GM21786 (cell line): ENCODE data around the gene KMT2B.
A peak's percentile ranks its signal among the peaks of the same experiment; 100 is the strongest.
"Not testable (repeated sequence)": the region's sequence is repeated elsewhere in the genome, so short reads cannot be mapped to it uniquely, and the experiment has no call there.

Experiments
- ATAC-seq: cut with Tn5 transposase; IDR thresholded peaks from one replicate; pipeline ENCODE4 v1.9.1; 2021; ENCODE audit not compliant: unreplicated experiment

Gene KMT2B

DNA sequence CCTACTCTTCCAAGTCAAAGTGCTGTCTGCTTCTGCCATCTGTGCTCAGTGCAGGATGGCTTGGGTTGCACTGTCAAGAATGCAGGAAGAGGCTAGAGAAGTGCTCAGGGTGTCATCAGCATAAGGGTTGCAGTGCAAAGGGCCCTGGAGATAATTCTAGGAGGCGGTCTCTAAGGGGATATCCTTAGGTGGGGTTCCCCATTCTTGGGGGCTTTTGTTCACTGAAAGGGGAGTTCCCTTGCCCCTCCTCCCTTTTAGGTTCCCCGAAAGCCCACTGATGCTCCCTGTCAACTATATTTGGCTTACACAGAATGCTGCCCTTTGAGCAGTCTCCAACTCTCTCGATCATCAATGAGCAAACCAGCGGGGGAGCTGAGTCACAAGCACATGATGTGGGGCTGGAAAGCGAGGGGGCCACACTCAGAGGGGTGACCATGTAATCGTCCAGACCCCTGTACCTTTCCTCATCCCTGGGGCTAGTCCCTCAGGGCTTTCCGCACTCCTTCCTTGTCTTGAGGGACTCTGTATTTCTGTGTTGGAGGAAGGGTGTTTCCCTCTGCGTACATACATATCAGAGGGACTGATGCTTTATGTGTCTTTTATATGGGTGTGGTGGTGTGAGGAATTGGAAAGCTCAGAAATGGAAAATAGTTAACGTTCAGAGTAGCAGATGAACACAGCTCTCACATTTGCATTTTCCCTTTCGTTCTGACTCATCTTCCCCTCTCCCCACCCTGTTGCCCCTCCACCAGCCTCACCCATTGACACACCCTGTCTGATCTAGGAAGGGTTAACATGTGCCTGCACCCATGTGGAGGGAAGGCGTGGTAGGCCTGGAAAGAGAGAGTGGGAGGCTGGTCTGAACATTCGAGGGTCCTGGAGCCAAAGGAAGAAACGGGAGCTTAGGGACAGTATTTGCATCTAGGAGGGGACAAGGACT is 6.7 kb upstream of the KMT2B start:
- peak; percentile 41 for ATAC-seq

DNA sequence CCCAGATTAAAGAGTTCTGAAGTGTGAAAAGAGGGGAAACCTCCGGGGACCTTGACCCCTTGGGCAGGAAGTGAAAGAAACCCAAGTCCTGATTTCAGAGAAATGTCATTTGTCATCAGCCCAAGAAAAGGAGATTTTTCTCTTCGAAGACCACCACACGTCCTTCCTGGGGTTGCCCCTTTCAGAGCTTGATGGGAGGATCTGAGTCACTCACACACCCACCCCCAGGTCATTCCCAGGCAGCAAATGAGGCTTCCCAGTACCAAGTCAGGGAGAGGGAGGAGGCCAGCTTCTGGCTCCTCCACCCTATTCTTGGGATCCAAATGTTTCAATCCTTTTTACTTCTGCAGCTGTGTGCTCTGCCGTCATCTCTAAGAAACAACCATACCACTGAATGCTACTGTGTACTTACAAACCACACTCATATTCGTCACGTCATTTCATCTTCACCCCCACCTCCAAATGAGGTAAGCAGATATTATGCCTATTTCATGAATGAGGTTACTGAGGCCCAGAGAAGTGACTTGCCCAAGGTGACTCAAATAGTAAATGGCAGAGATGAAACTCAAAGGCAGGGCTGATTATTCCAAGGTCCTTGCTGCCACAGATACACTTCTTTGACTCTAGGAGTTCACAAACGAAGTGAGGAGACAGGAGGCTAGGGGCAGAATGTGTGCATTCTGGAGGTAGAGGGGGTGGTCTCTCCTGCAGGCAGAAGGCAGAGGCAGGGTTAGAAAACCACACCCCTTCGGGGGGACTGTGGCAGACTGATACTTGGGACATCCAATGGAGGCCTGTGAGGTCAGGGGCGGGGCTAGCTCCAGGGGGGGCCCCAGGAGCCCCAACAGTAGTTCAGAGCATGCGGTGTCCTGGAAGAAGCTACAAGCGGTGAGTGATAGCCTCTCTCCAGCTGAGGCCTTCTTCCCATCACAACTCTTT is 5.0 kb upstream of the KMT2B start:
- no peak for ATAC-seq

DNA sequence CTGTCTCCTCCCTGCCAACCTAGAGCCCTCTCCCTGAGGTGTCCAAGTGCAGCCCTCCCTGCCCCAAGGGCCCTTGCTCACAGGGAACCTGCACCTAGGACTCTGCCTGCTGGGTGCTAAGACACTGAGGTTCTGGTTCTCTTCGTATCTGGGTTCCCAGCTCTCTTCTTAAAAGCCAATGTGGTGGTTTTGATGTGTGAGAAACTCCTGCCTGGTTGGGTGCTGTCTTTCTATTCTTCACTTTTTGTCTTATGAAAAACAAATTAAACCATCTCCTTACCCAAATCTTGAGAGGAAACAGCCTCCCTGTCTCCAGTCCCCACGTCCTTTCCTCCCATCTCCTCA is 4.3 kb upstream of the KMT2B start:
- ATAC-seq: no peak

DNA sequence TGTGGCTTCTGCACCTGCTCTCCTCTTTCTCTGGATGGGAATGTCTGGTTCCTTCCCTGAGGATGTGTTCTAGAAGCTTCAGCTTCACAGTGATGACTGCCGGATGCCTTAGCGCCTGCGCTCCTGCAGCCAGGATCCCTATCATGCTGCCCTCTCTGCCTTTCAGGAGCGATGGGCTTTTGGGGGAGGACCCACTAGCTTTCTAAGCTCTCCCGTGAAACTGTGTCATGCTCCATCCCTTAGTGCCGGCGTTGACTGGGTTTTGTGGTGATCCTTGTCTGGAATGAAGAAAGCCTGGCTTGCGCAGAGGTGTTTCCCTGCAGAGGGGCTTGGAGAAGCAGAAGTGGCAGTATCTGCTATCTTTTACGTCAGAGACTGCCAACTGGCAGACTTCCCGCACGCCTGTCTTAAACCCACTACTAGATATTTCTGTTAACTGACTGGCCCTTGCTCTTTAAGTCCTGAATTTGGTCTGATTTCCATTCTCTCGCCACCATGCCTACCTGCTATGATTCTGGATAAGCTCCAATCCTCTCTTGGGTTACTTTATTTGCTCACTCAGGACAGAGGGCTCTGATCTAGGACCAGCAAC is 3.8 kb upstream of the KMT2B start:
- no peak for ATAC-seq

DNA sequence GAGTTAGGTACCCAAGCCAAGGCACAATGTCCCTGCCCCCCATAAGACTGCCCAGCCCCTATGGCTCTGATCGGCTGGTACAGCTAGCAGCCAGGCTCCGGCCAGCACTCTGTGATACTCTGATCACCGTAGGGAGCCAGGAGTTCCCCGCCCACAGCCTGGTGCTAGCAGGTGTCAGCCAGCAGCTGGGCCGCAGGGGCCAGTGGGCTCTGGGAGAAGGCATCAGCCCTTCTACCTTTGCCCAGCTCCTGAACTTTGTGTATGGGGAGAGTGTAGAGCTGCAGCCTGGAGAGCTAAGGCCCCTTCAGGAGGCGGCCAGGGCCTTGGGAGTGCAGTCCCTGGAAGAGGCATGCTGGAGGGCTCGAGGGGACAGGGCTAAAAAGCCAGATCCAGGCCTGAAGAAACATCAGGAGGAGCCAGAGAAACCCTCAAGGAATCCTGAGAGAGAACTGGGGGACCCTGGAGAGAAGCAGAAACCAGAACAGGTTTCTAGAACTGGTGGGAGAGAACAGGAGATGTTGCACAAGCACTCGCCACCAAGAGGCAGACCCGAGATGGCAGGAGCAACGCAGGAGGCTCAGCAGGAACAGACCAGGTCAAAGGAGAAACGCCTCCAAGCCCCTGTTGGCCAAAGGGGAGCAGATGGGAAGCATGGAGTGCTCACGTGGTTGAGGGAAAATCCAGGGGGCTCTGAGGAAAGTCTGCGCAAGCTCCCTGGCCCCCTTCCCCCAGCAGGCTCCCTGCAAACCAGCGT is 3.0 kb upstream of the KMT2B start:
- no peak for ATAC-seq

DNA sequence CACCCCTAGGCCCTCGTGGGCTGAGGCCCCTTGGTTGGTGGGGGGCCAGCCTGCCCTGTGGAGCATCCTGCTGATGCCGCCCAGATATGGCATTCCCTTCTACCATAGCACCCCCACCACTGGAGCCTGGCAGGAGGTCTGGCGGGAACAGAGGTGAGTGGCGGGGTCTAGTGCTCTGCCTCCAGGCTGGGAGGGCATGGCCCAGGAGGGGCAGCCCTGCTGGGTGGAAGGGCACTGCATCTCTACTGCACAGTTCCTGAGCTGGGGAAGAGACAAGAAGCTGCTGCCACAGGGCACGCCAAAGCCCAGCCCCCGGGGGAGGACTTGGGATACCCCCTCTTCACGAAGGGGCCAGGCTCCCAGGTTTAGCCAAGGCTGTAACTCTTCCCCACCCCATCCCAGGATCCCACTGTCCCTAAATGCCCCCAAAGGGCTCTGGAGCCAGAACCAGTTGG is 2.4 kb upstream of the KMT2B start:
- no peak for ATAC-seq

DNA sequence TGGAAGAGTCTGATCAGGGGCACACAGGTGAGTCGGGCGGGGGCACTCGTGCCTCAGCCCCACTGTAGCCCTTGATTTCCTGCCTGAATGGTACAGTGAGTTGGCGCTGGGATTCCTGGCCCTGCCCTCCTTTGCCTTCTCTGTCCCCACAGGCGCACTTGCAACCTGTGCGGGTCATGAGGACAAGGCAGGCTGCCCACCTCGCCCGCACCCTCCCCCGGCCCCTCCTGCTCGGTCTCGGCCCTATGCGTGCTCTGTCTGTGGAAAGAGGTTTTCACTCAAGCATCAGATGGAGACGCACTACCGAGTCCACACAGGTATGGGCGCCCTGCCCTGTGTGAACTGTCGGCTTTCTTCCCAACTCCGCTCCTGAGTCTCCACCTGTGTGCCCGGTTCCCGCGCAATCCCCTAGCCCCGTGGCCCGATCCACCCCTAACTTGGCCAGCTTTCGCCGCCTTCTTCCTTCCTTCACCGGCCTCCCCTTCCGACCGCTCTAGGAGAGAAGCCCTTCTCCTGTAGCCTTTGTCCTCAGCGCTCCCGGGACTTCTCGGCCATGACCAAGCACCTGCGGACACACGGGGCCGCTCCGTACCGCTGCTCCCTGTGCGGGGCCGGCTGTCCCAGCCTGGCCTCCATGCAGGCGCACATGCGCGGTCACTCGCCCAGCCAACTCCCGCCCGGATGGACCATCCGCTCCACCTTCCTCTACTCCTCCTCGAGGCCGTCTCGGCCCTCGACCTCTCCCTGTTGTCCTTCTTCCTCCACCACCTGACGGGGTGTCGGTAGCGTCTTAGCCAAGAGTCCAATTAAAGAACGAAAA is 1.6 kb upstream of the KMT2B start:
- no peak for ATAC-seq

DNA sequence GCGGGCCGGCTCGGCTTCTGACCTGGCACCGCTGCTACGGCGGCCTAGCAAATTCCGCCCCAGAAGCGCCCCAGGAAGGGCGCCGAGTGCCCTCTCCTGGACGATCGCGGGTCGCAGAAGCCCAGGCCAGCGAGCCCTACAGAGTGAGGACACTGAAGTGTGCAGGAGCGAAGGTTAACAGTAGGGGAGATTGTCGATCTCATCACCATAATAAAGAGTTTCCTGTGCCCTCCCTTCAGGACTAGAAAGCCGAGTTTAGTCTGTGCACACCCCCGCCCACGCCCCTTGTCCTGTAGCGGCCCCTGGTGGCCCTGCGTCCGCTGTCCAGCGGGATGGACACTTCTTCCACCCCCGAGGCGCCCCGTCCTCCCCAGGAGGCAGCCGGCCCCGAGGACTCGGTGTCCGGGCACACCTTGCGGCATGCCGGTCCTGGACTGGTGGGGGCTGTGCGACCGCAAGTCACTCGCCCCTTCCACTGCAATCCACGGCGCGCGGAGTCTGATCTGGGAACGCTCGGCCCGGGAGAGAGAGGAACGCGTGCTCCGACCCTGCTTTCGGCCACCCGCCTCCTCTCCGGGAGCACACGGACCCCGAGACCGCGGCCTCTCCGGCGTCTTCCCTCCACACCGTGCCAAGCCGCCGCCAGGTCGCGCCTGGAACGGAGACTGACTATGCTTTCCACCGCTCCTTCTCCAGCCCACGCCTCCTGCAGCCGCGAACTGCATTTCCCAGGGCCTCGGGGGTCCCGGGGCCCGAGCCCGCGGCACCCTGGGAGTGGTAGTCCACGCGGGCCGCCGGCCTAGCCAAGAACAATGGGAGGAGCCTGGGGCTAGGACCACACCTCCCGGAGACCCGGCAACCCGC is 770 bp upstream of the KMT2B start:
- peak; percentile 49 for ATAC-seq

DNA sequence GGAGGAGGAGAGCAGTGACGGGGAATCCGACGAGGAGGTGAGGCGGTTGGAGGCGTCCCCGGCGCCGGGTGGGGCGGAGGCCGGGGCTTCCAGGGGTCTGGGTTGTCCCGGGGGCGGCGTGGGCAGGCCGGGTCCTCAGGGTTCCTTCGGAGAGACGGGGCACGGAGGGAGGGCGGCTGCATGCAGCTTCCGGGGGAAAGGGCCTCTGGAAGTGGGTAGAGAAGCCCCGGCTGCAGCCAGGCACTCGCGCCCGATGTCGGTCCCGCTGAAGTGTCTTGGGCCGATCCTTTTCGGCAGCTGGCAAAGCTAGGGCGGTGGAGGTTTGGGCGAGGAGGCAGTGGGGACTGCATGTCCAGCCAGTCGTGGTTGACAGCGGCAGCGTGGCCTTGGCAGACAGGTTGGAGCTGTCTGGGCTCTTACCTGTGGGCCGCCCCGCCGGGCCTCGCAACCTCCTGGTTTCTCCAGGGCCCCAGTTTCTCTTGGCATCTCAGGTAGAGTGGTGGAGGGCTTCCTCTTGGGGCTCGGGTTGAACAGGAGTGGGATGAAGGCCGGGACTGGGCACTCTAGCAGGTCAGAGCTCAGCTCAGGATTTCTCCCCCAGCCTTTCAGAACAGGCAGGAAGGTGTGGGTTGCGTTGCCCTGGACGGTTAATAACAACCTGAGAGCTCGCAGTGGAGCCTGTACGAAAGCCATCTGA is 690 bp downstream of the KMT2B start:
- ATAC-seq: no peak

DNA sequence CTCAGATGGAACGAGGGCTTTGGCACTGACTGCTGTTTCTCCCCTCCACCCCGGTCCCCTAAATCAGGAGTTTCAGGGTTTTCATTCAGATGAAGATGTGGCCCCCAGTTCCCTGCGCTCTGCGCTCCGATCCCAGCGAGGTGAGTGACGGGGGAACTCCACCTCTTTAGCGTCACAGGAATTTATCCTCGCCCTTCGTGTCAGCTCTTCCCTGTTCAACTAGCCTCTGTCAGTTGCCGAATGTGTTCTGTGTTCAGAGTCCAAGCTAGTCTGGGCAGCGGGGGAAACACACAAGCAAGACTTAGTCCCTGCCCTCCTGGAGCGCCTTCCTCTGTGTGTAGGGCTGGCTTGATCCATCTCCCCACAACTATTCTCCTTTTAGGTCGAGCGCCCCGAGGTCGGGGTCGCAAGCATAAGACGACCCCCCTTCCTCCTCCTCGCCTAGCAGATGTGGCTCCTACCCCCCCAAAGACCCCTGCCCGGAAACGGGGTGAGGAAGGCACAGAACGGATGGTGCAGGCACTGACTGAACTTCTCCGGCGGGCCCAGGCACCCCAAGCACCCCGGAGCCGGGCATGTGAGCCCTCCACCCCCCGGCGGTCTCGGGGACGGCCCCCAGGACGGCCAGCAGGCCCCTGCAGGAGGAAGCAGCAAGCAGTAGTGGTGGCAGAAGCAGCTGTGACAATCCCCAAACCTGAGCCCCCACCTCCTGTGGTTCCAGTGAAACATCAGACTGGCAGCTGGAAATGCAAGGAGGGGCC is 1.8 kb downstream of the KMT2B start:
- ATAC-seq: no peak

DNA sequence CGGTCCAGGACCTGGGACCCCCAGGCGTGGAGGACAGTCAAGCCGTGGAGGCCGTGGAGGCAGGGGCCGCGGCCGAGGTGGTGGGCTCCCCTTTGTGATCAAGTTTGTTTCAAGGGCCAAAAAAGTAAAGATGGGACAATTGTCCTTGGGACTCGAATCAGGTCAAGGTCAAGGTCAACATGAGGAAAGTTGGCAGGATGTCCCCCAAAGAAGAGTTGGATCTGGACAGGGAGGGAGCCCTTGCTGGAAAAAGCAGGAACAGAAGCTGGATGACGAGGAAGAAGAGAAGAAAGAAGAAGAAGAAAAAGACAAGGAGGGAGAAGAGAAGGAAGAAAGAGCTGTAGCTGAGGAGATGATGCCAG is 2.3 kb downstream of the KMT2B start:
- ATAC-seq: no peak

DNA sequence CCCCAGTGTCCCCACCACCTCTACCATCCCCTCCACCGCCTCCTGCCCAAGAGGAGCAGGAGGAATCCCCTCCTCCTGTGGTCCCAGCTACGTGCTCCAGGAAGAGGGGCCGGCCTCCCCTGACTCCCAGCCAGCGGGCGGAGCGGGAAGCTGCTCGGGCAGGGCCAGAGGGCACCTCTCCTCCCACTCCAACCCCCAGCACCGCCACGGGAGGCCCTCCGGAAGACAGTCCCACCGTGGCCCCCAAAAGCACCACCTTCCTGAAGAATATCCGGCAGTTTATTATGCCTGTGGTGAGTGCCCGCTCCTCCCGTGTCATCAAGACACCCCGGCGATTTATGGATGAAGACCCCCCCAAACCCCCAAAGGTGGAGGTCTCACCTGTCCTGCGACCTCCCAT is 2.8 kb downstream of the KMT2B start:
- ATAC-seq: no peak

DNA sequence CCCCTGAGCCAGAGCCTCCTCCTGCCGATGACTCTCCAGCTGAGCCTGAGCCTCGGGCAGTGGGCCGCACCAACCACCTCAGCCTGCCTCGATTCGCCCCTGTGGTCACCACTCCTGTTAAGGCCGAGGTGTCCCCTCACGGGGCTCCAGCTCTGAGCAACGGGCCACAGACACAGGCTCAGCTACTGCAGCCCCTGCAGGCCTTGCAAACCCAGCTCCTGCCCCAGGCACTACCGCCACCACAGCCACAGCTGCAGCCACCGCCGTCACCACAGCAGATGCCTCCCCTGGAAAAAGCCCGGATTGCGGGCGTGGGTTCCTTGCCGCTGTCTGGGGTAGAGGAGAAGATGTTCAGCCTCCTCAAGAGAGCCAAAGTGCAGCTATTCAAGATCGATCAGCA is 3.6 kb downstream of the KMT2B start:
- ATAC-seq: no peak

DNA sequence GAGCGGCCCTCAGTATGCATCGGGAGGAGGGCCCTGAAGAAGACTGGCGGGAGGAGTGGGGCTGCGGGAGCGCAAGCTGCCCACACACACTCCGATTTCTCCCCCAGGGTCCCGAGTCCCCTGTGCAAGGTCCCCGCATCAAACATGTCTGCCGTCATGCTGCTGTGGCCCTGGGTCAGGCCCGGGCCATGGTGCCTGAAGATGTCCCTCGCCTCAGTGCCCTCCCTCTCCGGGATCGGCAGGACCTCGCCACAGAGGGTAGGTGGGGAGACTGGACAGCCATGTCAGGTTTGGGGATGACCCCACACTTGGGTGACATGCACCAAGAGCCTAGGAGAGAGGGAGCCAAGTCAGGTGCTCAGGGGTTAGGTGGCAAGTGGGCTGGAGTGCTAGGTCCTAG is 4.7 kb downstream of the KMT2B start:
- ATAC-seq: no peak

DNA sequence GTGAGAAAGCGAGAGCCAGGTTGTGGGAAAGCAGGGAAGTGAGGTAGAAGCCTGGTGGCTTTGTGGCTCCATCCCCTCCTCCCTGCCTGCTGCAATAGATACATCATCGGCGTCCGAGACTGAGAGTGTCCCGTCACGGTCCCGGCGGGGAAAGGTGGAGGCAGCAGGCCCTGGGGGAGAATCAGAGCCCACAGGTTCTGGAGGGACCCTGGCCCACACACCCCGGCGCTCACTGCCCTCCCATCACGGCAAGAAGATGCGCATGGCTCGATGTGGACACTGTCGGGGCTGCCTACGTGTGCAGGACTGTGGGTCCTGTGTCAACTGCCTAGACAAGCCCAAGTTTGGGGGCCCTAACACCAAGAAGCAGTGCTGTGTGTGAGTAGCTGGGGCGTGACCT is 5.1 kb downstream of the KMT2B start:
- ATAC-seq: no peak

DNA sequence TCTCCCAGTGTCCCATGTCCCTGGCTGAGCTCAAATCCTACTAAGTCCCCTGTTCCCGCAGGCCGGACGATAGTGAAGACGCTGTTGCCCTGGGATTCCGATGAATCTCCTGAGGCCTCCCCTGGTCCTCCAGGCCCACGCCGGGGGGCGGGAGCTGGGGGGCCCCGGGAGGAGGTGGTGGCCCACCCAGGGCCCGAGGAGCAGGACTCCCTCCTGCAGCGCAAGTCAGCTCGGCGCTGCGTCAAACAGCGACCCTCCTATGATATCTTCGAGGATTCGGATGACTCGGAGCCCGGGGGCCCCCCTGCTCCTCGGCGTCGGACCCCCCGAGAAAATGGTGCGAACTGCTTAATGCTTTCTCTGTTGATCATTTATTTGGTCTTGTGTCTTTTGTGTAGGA is 5.9 kb downstream of the KMT2B start:
- no peak for ATAC-seq

DNA sequence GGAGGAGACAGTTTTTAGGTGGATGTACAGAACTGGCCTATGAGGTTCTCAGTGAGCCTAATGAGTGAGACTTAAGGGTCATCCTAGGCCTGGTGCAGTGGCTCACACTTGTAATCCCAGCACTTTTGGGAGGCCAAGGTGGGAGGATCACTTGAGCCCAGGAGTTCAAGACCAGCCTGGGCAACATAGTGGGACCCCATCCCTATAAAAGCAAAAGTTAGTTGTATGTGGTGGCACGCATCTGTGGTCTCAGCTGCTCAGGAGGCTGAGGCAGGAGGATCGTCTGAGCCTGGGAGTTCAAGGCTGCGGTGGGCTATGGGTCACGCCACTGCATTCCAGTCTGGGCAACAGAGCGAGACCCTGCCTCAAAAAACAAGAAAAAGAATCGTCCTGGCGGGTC is 6.3 kb downstream of the KMT2B start:
- not testable (repeated sequence) for ATAC-seq

DNA sequence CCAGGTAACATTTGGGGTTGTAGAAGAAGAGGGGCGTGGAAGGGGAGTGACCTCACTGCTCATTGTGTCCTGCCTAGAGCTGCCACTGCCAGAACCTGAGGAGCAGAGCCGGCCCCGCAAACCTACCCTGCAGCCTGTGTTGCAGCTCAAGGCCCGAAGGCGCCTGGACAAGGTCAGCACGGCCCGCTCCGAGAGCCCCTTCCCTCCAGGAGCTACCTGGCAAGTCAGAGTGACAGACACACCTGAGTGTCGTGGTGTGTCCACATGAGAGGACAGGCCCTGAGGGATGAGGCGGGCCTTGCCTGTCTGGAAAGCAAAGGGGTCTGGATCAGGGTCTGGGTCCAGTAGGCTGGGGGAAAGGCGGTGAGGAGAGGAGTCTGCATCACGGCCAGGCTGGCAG is 6.8 kb downstream of the KMT2B start:
- ATAC-seq: no peak
